OCI-M2 (cell line): ENCODE data around the gene ASPSCR1.

ENCODE experiments used
- DNase-seq: peaks from one replicate; lab custom pipeline; 2025; ENCODE audit not compliant: unreplicated experiment; lab: John Stamatoyannopoulos, UW

Gene ASPSCR1

DNA sequence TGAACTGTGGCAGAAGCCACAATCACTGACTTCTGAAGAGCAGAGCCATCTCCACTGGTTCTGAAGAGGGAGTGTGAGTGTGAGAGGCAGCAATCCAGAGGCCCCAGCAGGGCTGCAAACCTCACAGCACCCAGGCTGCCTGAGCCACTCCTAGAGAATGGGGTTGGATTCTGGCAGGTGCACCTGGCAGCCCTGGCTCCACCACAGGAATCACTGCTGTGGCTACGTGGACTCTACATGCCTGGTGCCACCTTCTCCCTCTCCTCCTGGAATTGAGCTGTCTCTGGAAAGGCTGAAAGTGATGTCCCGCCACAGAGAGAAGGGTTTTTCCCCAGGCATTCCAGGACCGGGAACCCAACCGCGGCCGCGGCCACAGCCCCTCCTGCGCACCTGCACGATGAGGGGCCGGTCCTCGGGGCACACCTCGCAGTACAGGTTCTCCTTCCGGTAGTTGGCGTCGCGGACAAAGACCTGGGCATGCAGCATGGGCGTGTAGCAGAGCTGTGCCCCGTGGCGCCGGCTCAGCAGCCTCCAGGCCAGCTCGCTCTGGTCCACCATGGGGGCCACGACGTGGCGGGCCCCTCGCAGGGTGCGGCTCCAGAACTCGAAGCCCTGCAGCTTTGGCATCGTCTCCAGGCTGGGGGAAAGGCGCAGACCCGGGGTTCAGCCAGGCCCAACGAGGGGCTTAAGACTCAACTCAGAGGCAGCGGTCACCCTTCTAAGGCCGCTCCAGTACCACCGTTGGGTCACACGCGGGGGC is 87.2 kb downstream of the ASPSCR1 start:
- no peak for DNase-seq

DNA sequence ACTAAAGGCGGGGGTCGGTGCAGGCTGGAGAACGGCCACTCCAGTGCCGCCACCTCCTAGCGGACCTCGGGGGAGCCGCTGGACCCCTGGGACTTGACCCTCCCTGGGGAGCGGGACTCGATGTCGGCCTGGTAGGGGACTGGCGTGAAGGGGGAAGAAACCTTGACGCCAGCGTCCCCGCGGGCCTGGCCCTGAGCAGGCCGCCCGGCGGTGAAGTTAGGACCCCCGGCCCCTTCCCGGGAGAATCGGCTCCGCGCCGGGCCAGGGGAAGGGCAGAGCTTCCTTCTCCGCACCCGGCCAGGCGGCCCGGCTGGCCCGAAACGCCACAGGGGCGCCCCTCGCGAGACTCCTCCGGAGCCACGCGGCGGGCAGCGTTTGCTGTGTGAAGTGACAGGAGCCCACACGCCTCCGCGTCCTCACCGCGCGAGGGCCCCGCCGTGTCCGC is 87.8 kb downstream of the ASPSCR1 start:
- no peak for DNase-seq

GRCh38 chr17:82065638-82066303 is 88.3 kb downstream of the ASPSCR1 start, which contains the start of gene DUS1L:
DUS1L (minus strand) TSS chr17:82065804; CDS start chr17:82065059, 745 bp downstream.
- no peak for DNase-seq
